Endometrial microvascular endothelial cells (primary cell): ENCODE data around the gene PTCH2. TPM values are rescaled to one million over a fixed set of nuclear protein-coding genes. Genes with fewer than 3 reads are reported as not detected.
"Not testable (repeated sequence)": the region's sequence is repeated elsewhere in the genome, so short reads cannot be mapped to it uniquely, and the experiment has no call there.

Experiments used
- in situ Hi-C: cut with HindIII; loops from 2 replicates; pipeline ENCODE4 v1.10.0; 2017; ENCODE audit warnings: low sequenced_read_pairs, low pct_unique_long_range_greater_than_20kb; ENCODE audit errors: inconsistent ontology term
- total RNA-seq: library from RNA; depleted of rRNA; stranded (reverse); fragments of >200 nt; gene quantifications from one replicate; pipeline ENCODE4 v1.2.3, GENCODE V29; 2015; ENCODE audit errors: inconsistent ontology term

Gene PTCH2
- total RNA-seq, 1 donor from 2014 or later: not detected

- in situ Hi-C loops: no loop called here
Measured at GRCh38 chr1:44848456-44849181, 5.6 kb upstream of the PTCH2 start.

- in situ Hi-C loops: no loop called here
Measured at GRCh38 chr1:44847845-44848244, 4.8 kb upstream of the PTCH2 start.

GRCh38 chr1:44846985-44847384 lies 3.9 kb upstream of the PTCH2 start:
- in situ Hi-C loops: no loop called here

GRCh38 chr1:44842486-44842861 lies 579 bp downstream of the PTCH2 start:
- in situ Hi-C loops: no loop called here

GRCh38 chr1:44839576-44839975 lies 3.5 kb downstream of the PTCH2 start:
- in situ Hi-C loops: no loop called here

GRCh38 chr1:44838294-44838693 lies 4.8 kb downstream of the PTCH2 start:
- in situ Hi-C loops: not testable (repeated sequence)

GRCh38 chr1:44835738-44836675 lies 7.0 kb downstream of the PTCH2 start:
- in situ Hi-C loops: no loop called here

- in situ Hi-C loops: no loop called here
Measured at GRCh38 chr1:44834328-44834727, 8.7 kb downstream of the PTCH2 start.

GRCh38 chr1:44832056-44832705 lies 10.9 kb downstream of the PTCH2 start:
- in situ Hi-C loops: no loop called here

GRCh38 chr1:44831516-44831915 lies 11.5 kb downstream of the PTCH2 start:
- in situ Hi-C loops: no loop called here

- in situ Hi-C loops: no loop called here
Measured at GRCh38 chr1:44830900-44831304, 12.2 kb downstream of the PTCH2 start.

GRCh38 chr1:44829506-44830384 lies 13.3 kb downstream of the PTCH2 start:
- in situ Hi-C loops: no loop called here

- in situ Hi-C loops: no loop called here
Measured at GRCh38 chr1:44828841-44829440, 14.1 kb downstream of the PTCH2 start.

- in situ Hi-C loops: no loop called here
Measured at GRCh38 chr1:44828003-44828651, 14.9 kb downstream of the PTCH2 start.

- in situ Hi-C loops: no loop called here
Measured at GRCh38 chr1:44827197-44828002, 15.7 kb downstream of the PTCH2 start.

- in situ Hi-C loops: no loop called here
Measured at GRCh38 chr1:44826375-44827196, 16.5 kb downstream of the PTCH2 start.
